Esophagus squamous epithelium (tissue), 5 donors: Measurements from ENCODE around the gene HES5. TPM values are rescaled to one million over a fixed set of nuclear protein-coding genes. Genes with fewer than 3 reads are reported as not detected.

ENCODE experiments used
- DNase-seq: peaks from one replicate; lab custom pipeline; 2025; lab: John Stamatoyannopoulos, UW
- H3K27ac ChIP-seq, 4 donors: fragments of 200-600 bp; sonication (generic); one replicate each; pipeline ENCODE4 v1.5.1; 2016 to 2019; ENCODE audit warnings: mild to moderate bottlenecking in 1 of 4
- H3K27me3 ChIP-seq, 4 donors: fragments of 200-600 bp; sonication (generic); 1 replicate in 3 of 4; 2 replicates in 1 of 4; pipeline versions ENCODE4 v1.5.1 to v1.6.0; 2017 to 2021; ENCODE audit warnings: antibody characterized with exemption in 1 of 4
- H3K36me3 ChIP-seq, 3 donors: fragments of 200-600 bp; sonication (generic); one replicate each; pipeline ENCODE4 v1.5.1; 2016 to 2019
- H3K4me1 ChIP-seq, 3 donors: fragments of 200-600 bp; sonication (generic); one replicate each; pipeline ENCODE4 v1.5.1; 2017 to 2019
- H3K4me3 ChIP-seq, 4 donors: fragments of 200-600 bp; sonication (generic); 1 replicate in 3 of 4; 2 replicates in 1 of 4; pipeline ENCODE4 v1.5.1; 2016 to 2019; ENCODE audit warnings: mild to moderate bottlenecking in 2 of 4, moderate library complexity in 1 of 4
- H3K9me3 ChIP-seq, 3 donors: fragments of 200-600 bp; sonication (generic); one replicate each; pipeline ENCODE4 v1.5.1; 2016 to 2019
- CTCF ChIP-seq, 6 experiments: fragments of 450-650 bp in 4 of 6; fragments of 200-600 bp in 2 of 6; sonication (generic) in 2 of 6; IDR thresholded peaks; one replicate each; pipeline ENCODE4 v1.5.1; 2016 to 2019; ENCODE audit warnings: antibody characterized with exemption in 6 of 6, mild to moderate bottlenecking in 4 of 6, moderate library complexity in 4 of 6
- POLR2A ChIP-seq, 4 donors: fragments of 450-650 bp; IDR thresholded peaks; one replicate each; pipeline ENCODE4 v1.6.1; 2017; ENCODE audit warnings: antibody characterized with exemption in 4 of 4, mild to moderate bottlenecking in 4 of 4, moderate library complexity in 3 of 4
- WGBS, 2 donors: methylation state at CpG; one replicate each; pipeline ENCODE4 v1.1.5; 2018; 5-methylcytosine and 5-hydroxymethylcytosine counted together
- intact Hi-C: fragments of 100-400 bp; cut with DNase I; formaldehyde crosslinking; loops from one replicate; pipeline ENCODE4 v1.15.0; 2022
- total RNA-seq, 4 donors: library from RNA; depleted of rRNA; stranded (reverse); fragments of >200 nt; gene quantifications; one replicate each; pipeline ENCODE4 v1.1.0, GENCODE V29; 2016
- donor health status: DM: yes; HTN: yes; CAD: no.

Gene HES5
- total RNA-seq, 4 donors from 2014 or later, result 0.35 to 0.76 (median 0.70) TPM; not detected in 1

- Histone ChIP-seq H3K27me3 (peaks cover 0 to 65% (median 0%) of the 10 kb centered on the region in 4 donors), H3K4me3 (no peak overlapping the region), H3K9me3 (no peaks in the 10 kb centered on the region), H3K4me1 (peaks cover 0 to 37% (median 0%) of the 10 kb centered on the region in 3 donors), H3K36me3 (peaks cover 0 to 46% (median 0%) of the 10 kb centered on the region in 3 donors), H3K27ac (no peak overlapping the region)
- intact Hi-C loops, result no loop called here
- 80 to 100% methylated on average over 2 of the region's 34 CpGs for WGBS, 2 donors
- TF ChIP-seq POLR2A (IDR thresholded peaks at IDR 0.05) (no peak), CTCF (IDR thresholded peaks at IDR 0.05) (no peak)
- no peak for DNase-seq
These were observed 27.9 kb downstream of the HES5 start for GRCh38 chr1:2502210-2502609.

GRCh38 chr1:2501820-2502119 lies 28.3 kb downstream of the HES5 start:
- 100% methylated on average over 1 of the region's 7 CpGs; no CpG with 5 or more reads in 1 of the 2 donors for WGBS, 2 donors

GRCh38 chr1:2501041-2501819 lies 28.8 kb downstream of the HES5 start:
- peaks cover 0 to 43% (median 0%) of the 10 kb centered on the region in 3 donors for H3K36me3 ChIP-seq
- 0 to 37% methylated on average over 1 to 4 of the region's 28 CpGs for WGBS, 2 donors
- intact Hi-C loops, result no loop called here
- no peak overlapping the region for H3K27ac ChIP-seq
- DNase-seq, result no peak
- H3K4me3 ChIP-seq, result no peak overlapping the region
- peaks cover 0 to 65% (median 0%) of the 10 kb centered on the region in 4 donors for H3K27me3 ChIP-seq
- peaks cover 0 to 32% (median 0%) of the 10 kb centered on the region in 3 donors for H3K4me1 ChIP-seq
- TF ChIP-seq POLR2A (IDR thresholded peaks at IDR 0.05), result no peak
- H3K9me3 ChIP-seq, result no peaks in the 10 kb centered on the region

More at GRCh38 chr1:2501820-2502119, 28.3 kb downstream of the HES5 start:
- Histone ChIP-seq H3K9me3 (no peaks in the 10 kb centered on the region), H3K4me3 (no peak overlapping the region), H3K27me3 (peaks cover 0 to 65% (median 0%) of the 10 kb centered on the region in 4 donors), H3K36me3 (peaks cover 0 to 43% (median 0%) of the 10 kb centered on the region in 3 donors), H3K27ac (no peak overlapping the region), H3K4me1 (peaks cover 0 to 37% (median 0%) of the 10 kb centered on the region in 3 donors)
- TF ChIP-seq POLR2A (IDR thresholded peaks at IDR 0.05), result no peak
- TF ChIP-seq CTCF (IDR thresholded peaks at IDR 0.05), result no peak
- intact Hi-C loops, result no loop called here
- no peak for DNase-seq

- Histone ChIP-seq H3K4me3 (no peak overlapping the region), H3K9me3 (no peaks in the 10 kb centered on the region), H3K27ac (no peak overlapping the region), H3K4me1 (peaks cover 0 to 21% (median 0%) of the 10 kb centered on the region in 3 donors), H3K36me3 (peaks cover 0 to 43% (median 0%) of the 10 kb centered on the region in 3 donors), H3K27me3 (peaks cover 0 to 63% (median 0%) of the 10 kb centered on the region in 4 donors)
- no peak for DNase-seq
- intact Hi-C loops, result no loop called here
- 13 to 73% methylated on average over 3 to 4 of the region's 19 CpGs for WGBS, 2 donors
- TF ChIP-seq CTCF (IDR thresholded peaks at IDR 0.05) (no peak), POLR2A (IDR thresholded peaks at IDR 0.05) (no peak)
These were observed 30.0 kb downstream of the HES5 start for GRCh38 chr1:2499986-2500596.

GRCh38 chr1:2499260-2499659 lies 30.8 kb downstream of the HES5 start:
- 36% methylated on average over 3 of the region's 4 CpGs; no CpG with 5 or more reads in 1 of the 2 donors for WGBS, 2 donors
- intact Hi-C loops, result no loop called here
- Histone ChIP-seq H3K4me1 (peaks cover 0 to 13% (median 0%) of the 10 kb centered on the region in 3 donors), H3K27me3 (peaks cover 0 to 55% (median 0%) of the 10 kb centered on the region in 4 donors), H3K27ac (no peak overlapping the region), H3K36me3 (peaks cover 0 to 36% (median 0%) of the 10 kb centered on the region in 3 donors), H3K9me3 (no peaks in the 10 kb centered on the region), H3K4me3 (no peak overlapping the region)
- no peak for DNase-seq
- no peak for TF ChIP-seq POLR2A (IDR thresholded peaks at IDR 0.05)
- TF ChIP-seq CTCF (IDR thresholded peaks at IDR 0.05), result no peak
